HT-29 (cell line): ENCODE results near the gene FOXN3. TPM values are rescaled to one million over a fixed set of nuclear protein-coding genes. Genes with fewer than 3 reads are reported as not detected.
A peak's percentile ranks its signal among the peaks of the same experiment; 100 is the strongest.

Source experiments
- DNase-seq: peaks from one replicate; pipeline ENCODE4 v3.0.0-alpha.2; 2015; ENCODE audit warnings: low spot score
- total RNA-seq: library from RNA; depleted of rRNA; stranded (reverse); fragments of >200 nt; shearing (Covaris generic); gene quantifications from 2 replicates; pipeline ENCODE4 v1.2.3, GENCODE V29; 2014; rRNA removed

FOXN3 gene, protein sequence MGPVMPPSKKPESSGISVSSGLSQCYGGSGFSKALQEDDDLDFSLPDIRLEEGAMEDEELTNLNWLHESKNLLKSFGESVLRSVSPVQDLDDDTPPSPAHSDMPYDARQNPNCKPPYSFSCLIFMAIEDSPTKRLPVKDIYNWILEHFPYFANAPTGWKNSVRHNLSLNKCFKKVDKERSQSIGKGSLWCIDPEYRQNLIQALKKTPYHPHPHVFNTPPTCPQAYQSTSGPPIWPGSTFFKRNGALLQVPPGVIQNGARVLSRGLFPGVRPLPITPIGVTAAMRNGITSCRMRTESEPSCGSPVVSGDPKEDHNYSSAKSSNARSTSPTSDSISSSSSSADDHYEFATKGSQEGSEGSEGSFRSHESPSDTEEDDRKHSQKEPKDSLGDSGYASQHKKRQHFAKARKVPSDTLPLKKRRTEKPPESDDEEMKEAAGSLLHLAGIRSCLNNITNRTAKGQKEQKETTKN
- total RNA-seq = 8.8 and 9.4 TPM in 2 replicates

DNA sequence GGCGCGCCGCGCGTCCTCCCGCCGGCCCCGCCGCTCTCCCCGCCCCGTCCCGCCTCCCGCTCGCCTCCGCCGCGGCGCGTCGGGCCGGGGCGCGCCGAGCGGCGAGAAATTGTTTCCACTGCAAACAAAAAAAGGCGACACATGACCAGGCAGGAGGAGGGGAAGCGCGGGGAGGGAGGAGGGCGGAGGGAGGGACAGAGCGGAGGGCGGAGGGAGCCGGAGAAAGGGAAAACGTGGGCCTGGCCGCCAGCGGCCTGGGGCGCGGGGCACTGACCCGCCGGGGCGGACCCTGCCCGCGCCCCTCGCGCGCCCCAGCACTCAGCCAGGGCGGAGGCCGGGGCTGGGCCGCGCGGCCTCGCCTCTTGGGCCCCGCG lies at the start of gene FOXN3:
FOXN3 (minus strand) TSS at position 143 of the 374 bp plus-strand sequence. CDS start 4,757 bp downstream, outside the sequence.
- DNase-seq = peak; percentile 69

DNA sequence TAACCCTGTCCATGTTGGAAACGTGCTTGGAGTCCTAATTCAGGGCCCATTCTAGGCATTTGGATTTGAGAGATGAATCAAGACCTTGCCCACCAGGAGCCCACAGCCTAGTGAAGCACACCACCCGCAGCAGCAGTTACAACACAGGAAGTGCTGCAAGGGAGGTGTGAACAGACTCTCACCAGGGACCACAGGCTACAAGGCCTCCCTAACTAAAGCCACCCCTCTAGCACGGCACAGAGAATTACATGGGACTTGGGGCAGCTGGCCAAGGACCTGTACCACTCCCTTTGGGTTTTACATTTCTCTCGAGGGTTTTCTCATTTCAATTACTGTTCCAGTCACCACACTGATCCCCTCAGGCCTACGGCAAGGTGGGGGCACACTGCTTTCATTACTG lies 49.5 kb upstream of the FOXN3 start:
- DNase-seq = no peak

- peak; percentile 1 for DNase-seq
Observed at GRCh38 chr14:89465876-89466275, 48.8 kb upstream of the FOXN3 start.

- DNase-seq = no peak
Observed at GRCh38 chr14:89461256-89461655, 44.2 kb upstream of the FOXN3 start.

DNA sequence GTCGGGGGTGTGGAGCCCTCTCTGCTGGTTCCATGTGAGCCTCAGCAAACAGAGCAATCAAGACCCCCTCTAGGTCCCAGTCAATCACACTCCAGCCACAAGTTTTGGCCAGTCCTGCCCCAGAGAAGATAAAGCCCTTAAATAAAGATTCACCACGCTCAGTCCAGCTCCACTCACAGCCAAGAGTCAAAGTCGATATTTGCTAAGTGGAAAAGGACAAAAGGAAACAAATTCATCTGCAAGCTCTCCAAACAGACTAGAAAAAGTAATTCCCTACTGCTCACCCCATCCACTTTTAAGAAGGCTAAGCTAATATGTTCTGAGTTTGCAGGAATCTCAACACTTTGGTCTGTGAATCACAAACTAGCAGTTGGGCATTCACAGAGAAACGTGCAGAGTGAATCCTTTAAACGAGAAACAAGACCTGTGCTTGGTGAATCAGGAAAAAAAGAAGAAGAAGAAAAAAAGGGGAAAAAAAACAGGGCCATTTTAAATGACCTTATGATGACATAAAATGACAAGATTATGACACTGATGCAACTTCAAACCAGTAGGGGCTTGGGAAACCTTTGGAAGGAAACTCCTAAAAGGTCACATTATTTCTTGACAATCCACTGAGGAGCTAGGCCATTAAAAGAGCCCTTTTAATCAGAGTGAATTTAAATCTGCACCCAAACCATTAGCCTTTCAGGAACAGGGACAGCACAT lies 41.8 kb upstream of the FOXN3 start:
- no peak for DNase-seq

- no peak for DNase-seq
Observed at GRCh38 chr14:89457007-89457406, 40.0 kb upstream of the FOXN3 start.

DNA sequence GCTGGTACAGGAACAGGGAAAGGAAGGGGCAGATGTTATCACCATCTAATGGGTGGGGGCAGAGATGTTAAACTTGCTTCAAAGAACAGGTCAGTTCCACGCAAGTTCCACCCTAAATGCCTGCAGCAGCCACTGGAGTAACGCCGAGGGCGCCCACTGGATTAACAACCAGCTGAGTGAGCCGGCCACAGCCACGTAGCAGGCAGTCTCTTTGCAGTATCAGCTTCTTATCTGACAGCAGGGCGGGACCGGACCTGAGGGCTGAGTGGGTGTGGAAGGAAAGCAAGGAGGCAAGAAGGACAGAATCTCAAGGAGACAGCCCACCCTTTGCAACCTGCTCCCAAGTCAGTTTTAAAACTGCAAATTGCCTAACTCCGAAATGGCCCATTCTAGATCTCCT lies 38.4 kb upstream of the FOXN3 start:
- no peak for DNase-seq

- no peak for DNase-seq
Observed at GRCh38 chr14:89454996-89455395, 38.0 kb upstream of the FOXN3 start.

DNA sequence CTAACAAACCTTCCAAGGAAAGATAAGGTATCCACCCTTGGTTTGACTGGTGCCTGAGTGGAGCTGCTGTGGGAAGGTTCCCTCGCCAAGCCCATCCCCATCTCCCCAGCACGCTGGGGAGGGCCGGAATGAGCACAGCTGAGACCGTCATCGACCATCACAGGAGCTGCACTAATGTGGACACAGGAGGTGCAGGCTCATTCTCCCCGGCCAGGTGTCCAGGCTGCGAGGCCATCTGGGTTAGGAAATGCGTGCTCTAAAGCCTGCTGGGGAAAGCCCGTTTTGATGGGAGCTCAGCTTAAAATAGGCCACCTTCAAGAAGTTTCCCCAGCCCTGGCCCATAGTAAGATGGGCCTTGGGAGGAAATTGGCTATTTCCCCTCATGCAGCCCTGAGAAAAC lies 35.2 kb upstream of the FOXN3 start:
- no peak for DNase-seq

- DNase-seq = no peak
Observed at GRCh38 chr14:89451229-89451628, 34.2 kb upstream of the FOXN3 start.

- no peak for DNase-seq
Observed at GRCh38 chr14:89447182-89447944, 30.3 kb upstream of the FOXN3 start.

- no peak for DNase-seq
Observed at GRCh38 chr14:89445273-89445973, 28.4 kb upstream of the FOXN3 start.

GRCh38 chr14:89444516-89445125 lies 27.6 kb upstream of the FOXN3 start:
- no peak for DNase-seq

DNA sequence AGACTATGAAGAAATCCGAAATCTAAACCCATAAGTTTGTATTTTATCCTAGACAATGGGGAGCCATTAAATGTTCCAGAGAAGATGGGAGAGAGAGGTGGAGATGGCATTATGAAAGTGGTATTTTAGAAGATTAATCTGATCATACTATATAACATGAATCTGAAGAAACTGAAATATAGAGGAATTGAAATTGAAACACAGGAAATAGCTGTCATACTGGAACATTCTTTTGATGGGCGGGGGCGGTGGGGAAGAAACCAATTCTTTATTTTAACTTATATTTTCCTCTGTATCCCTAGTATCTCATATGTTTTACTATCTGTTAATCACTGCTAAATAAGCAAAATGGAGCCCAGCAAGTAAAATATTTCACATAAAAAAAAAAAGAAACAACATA lies 27.0 kb upstream of the FOXN3 start:
- no peak for DNase-seq

GRCh38 chr14:89443042-89443629 lies 26.1 kb upstream of the FOXN3 start:
- no peak for DNase-seq

DNA sequence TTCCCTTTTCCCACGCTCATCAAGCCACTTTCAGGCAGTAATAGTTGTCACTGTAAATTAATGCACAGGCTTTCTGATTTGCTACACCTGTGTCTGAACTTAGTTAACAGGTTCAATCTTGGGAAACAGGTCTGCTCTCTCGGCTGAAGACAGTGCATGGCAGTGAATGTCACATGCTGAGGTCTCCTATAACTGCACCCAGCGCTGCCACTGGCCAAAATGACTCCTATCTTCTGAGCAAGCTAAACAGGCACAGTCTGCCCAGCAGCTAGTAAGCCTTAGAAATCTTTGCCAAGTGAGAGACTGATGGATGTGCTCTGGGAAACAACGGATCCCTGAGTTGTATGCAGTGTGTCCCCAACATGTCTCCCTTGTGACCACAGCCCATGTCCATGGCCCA lies 25.2 kb upstream of the FOXN3 start:
- DNase-seq = no peak

- no peak for DNase-seq
Observed at GRCh38 chr14:89440986-89441909, 24.2 kb upstream of the FOXN3 start.

DNA sequence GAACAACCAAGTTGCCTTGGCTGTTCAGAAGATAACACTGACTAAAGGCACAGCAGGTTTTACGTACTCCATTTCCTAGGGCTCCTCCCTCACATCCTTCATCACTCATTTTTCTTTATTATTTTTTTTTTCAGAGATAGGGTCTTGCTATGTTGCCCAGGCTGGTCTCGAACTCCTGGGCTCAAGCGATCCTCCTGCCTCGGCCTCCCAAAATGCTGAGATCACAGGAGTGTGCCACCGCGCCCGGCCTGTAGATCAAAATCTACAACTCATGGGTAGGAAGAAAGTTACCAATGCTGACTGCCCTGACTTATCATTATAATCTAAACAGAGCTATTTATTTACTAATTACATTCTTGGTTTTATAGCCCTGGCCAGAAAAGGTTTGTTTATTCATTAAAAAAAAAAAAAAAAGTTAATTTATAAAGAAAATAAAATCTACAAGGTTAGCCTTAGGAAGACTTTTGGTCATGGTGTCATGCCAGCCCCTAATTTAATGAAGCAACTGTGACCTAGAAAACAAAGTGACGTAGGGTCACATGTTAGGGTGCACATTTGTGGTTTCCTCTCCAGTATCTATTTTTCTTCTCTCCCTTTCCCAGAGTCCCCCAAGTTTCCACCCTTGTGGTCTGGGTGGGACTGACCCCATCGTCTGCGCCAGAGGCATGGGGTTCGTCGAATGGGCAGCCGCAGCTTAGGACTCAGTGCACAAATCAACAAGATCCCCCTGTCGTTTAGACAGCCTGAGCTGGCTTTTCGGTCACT lies 19.0 kb upstream of the FOXN3 start:
- no peak for DNase-seq

DNA sequence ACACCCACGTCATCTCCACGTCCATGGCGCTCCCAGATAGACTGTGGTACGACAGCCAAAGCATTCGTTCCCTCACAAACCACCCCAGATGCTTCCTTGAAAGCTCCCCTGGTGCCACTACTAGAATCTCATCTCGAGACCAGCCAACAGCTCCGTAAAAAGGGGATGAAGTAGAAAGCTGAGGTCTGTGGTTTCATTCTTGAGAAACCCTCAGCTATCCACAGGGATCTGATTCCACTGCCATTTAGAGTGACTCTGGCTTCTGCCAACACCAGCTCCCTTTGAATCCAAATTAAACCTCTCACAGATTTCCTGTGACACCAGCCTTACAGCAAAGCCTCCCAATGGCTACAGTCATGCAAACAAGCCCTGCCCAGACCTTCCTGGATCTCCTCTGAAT lies 18.5 kb upstream of the FOXN3 start:
- DNase-seq = no peak
